Activated CD4-positive, alpha-beta T cell treated with anti-CD3 and anti-CD28 coated beads, Interleukin-2, amount 10 ng/mL, durations not matched to agents 24 days and 14 days (primary cell): ENCODE data around the gene ALKBH2. TPM values are rescaled to one million over a fixed set of nuclear protein-coding genes. Genes with fewer than 3 reads are reported as not detected.
"Not testable (repeated sequence)": the region's sequence is repeated elsewhere in the genome, so short reads cannot be mapped to it uniquely, and the experiment has no call there.

Source experiments
- DNase-seq: peaks from one replicate; pipeline ENCODE4 v3.0.0; 2022
- H3K27ac Mint-ChIP-seq: one replicate; pipeline ENCODE4 v1.8.0; 2022; ENCODE audit warnings: mild to moderate bottlenecking, mixed read lengths
- H3K27me3 Mint-ChIP-seq: one replicate; pipeline ENCODE4 v1.8.0; 2022; ENCODE audit warnings: mixed read lengths
- H3K36me3 Mint-ChIP-seq: one replicate; pipeline ENCODE4 v1.8.0; 2022; ENCODE audit warnings: low read depth, mild to moderate bottlenecking, mixed read lengths
- H3K4me1 Mint-ChIP-seq: one replicate; pipeline ENCODE4 v1.8.0; 2021; ENCODE audit warnings: mixed read lengths
- H3K4me3 Mint-ChIP-seq: one replicate; pipeline ENCODE4 v1.8.0; 2022; ENCODE audit warnings: mild to moderate bottlenecking, moderate library complexity, mixed read lengths
- H3K9me3 Mint-ChIP-seq: one replicate; pipeline ENCODE4 v1.8.0; 2021; ENCODE audit warnings: mixed read lengths
- intact Hi-C: fragments of 100-400 bp; cut with micrococcal nuclease; formaldehyde crosslinking; loops from one replicate; pipeline ENCODE4 v1.15.1; 2023
- total RNA-seq: library from RNA; stranded (reverse); gene quantifications from 2 replicates; pipeline ENCODE4 v1.2.3, GENCODE V29; 2022

The ALKBH2 gene
- total RNA-seq, 1 donor from 2014 or later = 44.8 TPM

DNA sequence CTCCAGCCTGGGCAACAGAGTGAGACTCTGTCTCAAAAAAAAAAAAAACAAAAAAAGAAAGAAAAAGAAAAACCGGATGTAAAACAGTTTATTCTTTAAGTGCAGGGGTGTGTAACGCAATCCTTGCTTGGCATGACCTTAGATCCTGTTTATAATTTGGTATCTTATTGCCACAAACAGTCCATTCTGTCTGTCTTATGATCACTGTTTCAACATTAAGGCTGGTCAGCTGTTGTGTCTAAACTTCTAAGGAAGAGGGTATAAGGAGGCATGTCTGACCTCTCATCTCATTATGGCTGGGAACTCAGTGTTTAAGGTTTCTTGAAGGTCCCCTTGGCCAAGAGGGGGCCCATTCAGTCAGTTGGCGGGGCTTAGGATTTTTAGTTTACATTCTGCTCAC lies 44.6 kb downstream of the ALKBH2 start:
- H3K27ac Mint-ChIP-seq, DNase-seq, H3K4me3 Mint-ChIP-seq, H3K9me3 Mint-ChIP-seq, H3K27me3 Mint-ChIP-seq, intact Hi-C loops, H3K4me1 Mint-ChIP-seq, H3K36me3 Mint-ChIP-seq: not testable (repeated sequence)

DNA sequence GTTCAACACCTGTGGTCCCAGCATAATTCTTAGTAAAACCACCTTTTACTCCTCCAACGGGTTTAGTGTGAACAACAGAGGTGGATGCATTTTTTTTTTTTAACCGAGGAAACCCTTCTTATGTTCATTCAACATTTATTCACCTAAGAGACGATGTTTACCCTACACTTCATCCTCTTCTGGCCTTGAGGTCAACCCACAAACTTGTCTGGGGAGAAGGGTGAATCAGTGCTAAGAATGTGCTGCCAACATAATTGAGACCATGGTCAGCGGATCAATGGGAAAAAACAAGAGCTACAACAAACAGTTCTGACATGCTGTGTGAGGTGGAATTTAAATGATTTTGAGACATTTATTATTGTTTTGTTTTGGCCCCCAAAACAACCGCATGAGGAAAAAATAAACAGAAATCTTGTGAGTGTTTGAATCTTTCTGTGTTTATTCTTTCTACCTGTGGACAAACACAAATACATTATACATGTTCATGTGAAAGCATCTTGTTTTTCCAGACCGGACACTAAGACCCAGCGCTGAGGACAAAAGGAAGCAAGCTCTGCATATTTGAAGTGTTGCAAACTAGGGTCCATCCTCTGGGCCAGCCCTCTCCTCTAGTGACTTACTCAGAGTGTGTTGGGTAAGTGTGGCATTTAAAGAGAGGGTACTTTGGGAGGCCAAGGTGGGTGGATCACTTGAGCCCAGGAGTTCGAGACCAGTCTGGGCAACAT lies 46.0 kb downstream of the ALKBH2 start:
- Mint-ChIP-seq H3K36me3 (peaks cover 3% of the 10 kb centered on the region), H3K27ac (no peak overlapping the region), H3K4me3 (no peak overlapping the region), H3K4me1 (peaks cover 3% of the 10 kb centered on the region), H3K9me3 (no peaks in the 10 kb centered on the region), H3K27me3 (peaks cover 3% of the 10 kb centered on the region)
- no peak for DNase-seq
- intact Hi-C loops = no loop called here

- H3K4me3 Mint-ChIP-seq = no peak overlapping the region
- DNase-seq = no peak
- peaks cover 3% of the 10 kb centered on the region for H3K27me3 Mint-ChIP-seq
- H3K9me3 Mint-ChIP-seq = peaks cover 5% of the 10 kb centered on the region
- intact Hi-C loops = no loop called here
- H3K4me1 Mint-ChIP-seq = no peaks in the 10 kb centered on the region
- no peak overlapping the region for H3K27ac Mint-ChIP-seq
- no peaks in the 10 kb centered on the region for H3K36me3 Mint-ChIP-seq
These were observed 49.0 kb downstream of the ALKBH2 start for GRCh38 chr12:109044241-109044640.

Other genes starting within 250 kb of the ALKBH2 start
- gene SSH1, start 235.9 kb downstream of the ALKBH2 start, total RNA-seq = 27.2 and 31.5 TPM in 2 replicates
- gene DAO, start 213.4 kb downstream of the ALKBH2 start, total RNA-seq = not detected in 2 replicates
- not detected in 2 replicates for gene SVOP, start 72.4 kb downstream of the ALKBH2 start, total RNA-seq
- 6.6 and 6.9 TPM in 2 replicates for gene USP30, start 40.9 kb downstream of the ALKBH2 start, total RNA-seq
- gene UNG, start 4.1 kb upstream of the ALKBH2 start, total RNA-seq = 103 and 105 TPM in 2 replicates
- 5.8 and 5.9 TPM in 2 replicates for gene ACACB, start 23.1 kb upstream of the ALKBH2 start, total RNA-seq
- gene FOXN4, start 215.8 kb upstream of the ALKBH2 start, total RNA-seq = not detected in 2 replicates